Measurements from ENCODE around the gene NDST1. TPM values are rescaled to one million over a fixed set of nuclear protein-coding genes. Genes with fewer than 3 reads are reported as not detected.
A peak's percentile ranks its signal among the peaks of the same experiment; 100 is the strongest.

NDST1 gene
- total and polyA plus RNA-seq, 10 of the 15 experiments (the other 5 are each of a cell fraction or from before 2014, with no cell fraction given), result 0.20 to 53.5 (median 12.9) TPM

- ChIA-PET SMC1A (ENCODE audit: uncharacterized antibody, unreplicated experiment) (no interaction called here), RAD21 (ENCODE audit: unreplicated experiment) (no interaction called here), POLR2A (no interaction called here), CTCF (no interaction called here)
- no peak overlapping the region for H3K4me3 ChIP-seq
- WGBS (ENCODE audit: insufficient coverage, insufficient replicate concordance, low lambda C conversion rate, missing lambda C conversion rate), result 69% methylated on average over 3 of the region's 3 CpGs
- in situ Hi-C loops (cut with MboI) (no loop called here), intact Hi-C loops (cut with micrococcal nuclease; ENCODE audit: unreplicated experiment) (no loop called here)
- BruUV-seq (replicated peaks), result no TSS peak
- DNase-seq (ENCODE audit: low read depth, low spot score) (no peak), FAIRE-seq (no peak), ATAC-seq (peak; percentile 29; the same call in 2 of the 3 replicates)
- peaks cover 0 to 3% of the 10 kb centered on the region in 2 experiments; a peak in 3 of 4 replicates for H3K36me3 ChIP-seq (ENCODE audit: control insufficient read depth in 2 of 2, insufficient read depth in 2 of 2, low read length in 1 of 2)
- H4K20me1 ChIP-seq (ENCODE audit: control insufficient read depth, insufficient read depth), result no peaks in the 10 kb centered on the region
- no peaks in the 10 kb centered on the region for H3K9me3 ChIP-seq (replicated peaks; ENCODE audit: control insufficient read depth, insufficient read depth, low read length)
- H3K4me2 ChIP-seq (ENCODE audit: control insufficient read depth, insufficient read depth), result no peak overlapping the region
- H3K4me1 ChIP-seq (ENCODE audit: control insufficient read depth, insufficient read depth, low read length), result no peaks in the 10 kb centered on the region
- no peak overlapping the region for H3K27ac ChIP-seq (ENCODE audit: control insufficient read depth, insufficient read depth)
- H3K9ac ChIP-seq (ENCODE audit: control insufficient read depth, insufficient read depth, low read length), result no peak overlapping the region
- no peak overlapping the region for H2AFZ ChIP-seq (ENCODE audit: control insufficient read depth, low read depth, low read length)
- no peak for TF ChIP-seq E2F4 (IDR thresholded peaks at IDR 0.05; ENCODE audit: low read depth, low read length)
- no peak for TF ChIP-seq CBX5 (IDR thresholded peaks at IDR 0.05; ENCODE audit: low read depth)
- no peak for TF ChIP-seq SMARCA5 (IDR thresholded peaks at IDR 0.05)
- no peak for TF ChIP-seq STAT3 (IDR thresholded peaks at IDR 0.05; ENCODE audit: low read depth, low read length)
- no peak for TF ChIP-seq EP300 (IDR thresholded peaks at IDR 0.05; ENCODE audit: borderline replicate concordance in 1 of 2, control insufficient read depth in 1 of 2, low read depth in 2 of 2, low read length in 2 of 2)
- TF ChIP-seq MTA3 (IDR thresholded peaks at IDR 0.05; ENCODE audit: borderline replicate concordance, low read length), result no peak
- no peak for TF ChIP-seq IKZF2 (IDR thresholded peaks at IDR 0.05)
- no peak for TF ChIP-seq REST (IDR thresholded peaks at IDR 0.05; ENCODE audit: low read depth, low read length)
- no peak for TF ChIP-seq ESRRA (IDR thresholded peaks at IDR 0.05; ENCODE audit: low read length)
- H3K79me2 ChIP-seq (ENCODE audit: control insufficient read depth, insufficient read depth, low read length), result peaks cover 5% of the 10 kb centered on the region
- no peaks in the 10 kb centered on the region for H3K27me3 ChIP-seq (replicated peaks in 1 of 2; ENCODE audit: control insufficient read depth in 2 of 2, insufficient read depth in 2 of 2, low read length in 1 of 2)
These were observed 6.8 kb downstream of the NDST1 start for GRCh38 chr5:150514708-150515211.

All from GM12878 (cell line).